Mucosa of stomach (tissue), 1 donor: ENCODE measurements around the gene NPC1.
"Not testable (repeated sequence)": the region's sequence is repeated elsewhere in the genome, so short reads cannot be mapped to it uniquely, and the experiment has no call there.

Experiments used
- H3K27me3 ChIP-seq: one replicate; pipeline ENCODE4 v1.7.0; 2013; ENCODE audit warnings: mild to moderate bottlenecking, low read length; ENCODE audit not compliant: control insufficient read depth, insufficient read depth
- H3K36me3 ChIP-seq: one replicate; pipeline ENCODE4 v1.7.0; 2013; ENCODE audit warnings: low read length; ENCODE audit not compliant: control insufficient read depth, insufficient read depth
- H3K4me1 ChIP-seq: one replicate; pipeline ENCODE4 v1.7.0; 2013; ENCODE audit warnings: mild to moderate bottlenecking, low read length; ENCODE audit not compliant: control insufficient read depth, insufficient read depth
- H3K4me3 ChIP-seq: one replicate; pipeline ENCODE4 v1.7.0; 2013; ENCODE audit warnings: low read length
- H3K9ac ChIP-seq: one replicate; pipeline ENCODE4 v1.7.0; 2013; ENCODE audit warnings: mild to moderate bottlenecking, low read length, moderate library complexity
- H3K9me3 ChIP-seq: one replicate; pipeline ENCODE4 v1.7.0; 2013; ENCODE audit warnings: mild to moderate bottlenecking, low read length, moderate library complexity; ENCODE audit not compliant: control insufficient read depth
- donor health status: Pancreatic carcinoma.

The NPC1 gene

DNA sequence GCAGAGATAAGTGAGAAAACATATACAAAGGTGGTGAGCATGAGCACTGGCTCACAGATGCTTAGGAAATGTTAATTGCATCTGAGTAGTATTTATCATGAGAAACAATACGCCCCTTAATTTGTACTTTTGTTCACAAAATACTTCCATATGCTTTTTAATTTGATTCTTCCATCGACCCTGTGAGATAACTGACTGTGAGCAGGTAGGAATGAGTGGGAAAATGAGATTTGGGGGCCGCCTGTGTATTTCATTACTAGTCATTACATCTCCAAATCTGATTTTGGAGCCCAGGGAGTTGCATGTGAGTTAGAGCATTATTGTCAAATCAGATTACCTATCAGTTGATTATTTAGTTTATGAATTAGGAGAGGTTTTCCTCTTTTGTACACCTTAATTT, 36.7 kb upstream of the NPC1 start:
- Histone ChIP-seq H3K4me3 (no peak overlapping the region), H3K9me3 (no peaks in the 10 kb centered on the region), H3K36me3 (no peaks in the 10 kb centered on the region), H3K4me1 (peaks cover 22% of the 10 kb centered on the region), H3K9ac (no peak overlapping the region), H3K27me3 (peaks cover 19% of the 10 kb centered on the region)

GRCh38 chr18:23619388-23619881, 33.1 kb upstream of the NPC1 start:
- Histone ChIP-seq H3K9ac (peak overlapping the region; percentile 17), H3K9me3 (no peaks in the 10 kb centered on the region), H3K36me3 (no peaks in the 10 kb centered on the region), H3K4me1 (peaks cover 7% of the 10 kb centered on the region), H3K27me3 (peaks cover 19% of the 10 kb centered on the region), H3K4me3 (peak overlapping the region; percentile 50)

DNA sequence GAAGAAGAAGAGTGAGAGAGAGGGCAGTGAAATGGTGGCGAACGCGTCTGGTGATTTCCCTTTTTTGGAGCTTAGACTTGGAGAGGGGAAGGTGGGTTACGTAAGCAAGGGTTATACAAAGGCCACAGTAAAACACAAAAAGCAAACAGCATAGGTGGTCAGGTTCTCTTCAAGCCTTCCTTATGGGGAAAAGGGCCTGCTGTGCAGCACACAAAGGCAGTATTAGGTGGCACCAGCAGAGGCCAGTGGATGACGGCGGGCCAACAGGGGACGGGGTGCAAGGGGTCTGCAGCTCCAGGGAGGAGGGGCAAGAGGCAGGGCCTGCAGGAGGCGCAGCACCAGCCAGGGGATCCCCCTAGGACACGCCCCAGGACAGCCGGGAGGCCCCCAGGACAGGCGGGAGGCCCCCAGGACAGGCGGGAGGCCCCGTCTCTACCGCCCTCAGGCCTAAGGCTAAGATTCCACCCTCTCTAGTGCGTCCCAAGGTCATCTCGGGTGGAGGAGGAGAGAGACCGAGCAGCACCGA, 32.6 kb upstream of the NPC1 start:
- no peaks in the 10 kb centered on the region for H3K9me3 ChIP-seq
- peak overlapping the region; percentile 50 for H3K4me3 ChIP-seq
- peak overlapping the region; percentile 17 for H3K9ac ChIP-seq
- H3K27me3 ChIP-seq = peaks cover 19% of the 10 kb centered on the region
- H3K4me1 ChIP-seq = peaks cover 7% of the 10 kb centered on the region
- no peaks in the 10 kb centered on the region for H3K36me3 ChIP-seq

DNA sequence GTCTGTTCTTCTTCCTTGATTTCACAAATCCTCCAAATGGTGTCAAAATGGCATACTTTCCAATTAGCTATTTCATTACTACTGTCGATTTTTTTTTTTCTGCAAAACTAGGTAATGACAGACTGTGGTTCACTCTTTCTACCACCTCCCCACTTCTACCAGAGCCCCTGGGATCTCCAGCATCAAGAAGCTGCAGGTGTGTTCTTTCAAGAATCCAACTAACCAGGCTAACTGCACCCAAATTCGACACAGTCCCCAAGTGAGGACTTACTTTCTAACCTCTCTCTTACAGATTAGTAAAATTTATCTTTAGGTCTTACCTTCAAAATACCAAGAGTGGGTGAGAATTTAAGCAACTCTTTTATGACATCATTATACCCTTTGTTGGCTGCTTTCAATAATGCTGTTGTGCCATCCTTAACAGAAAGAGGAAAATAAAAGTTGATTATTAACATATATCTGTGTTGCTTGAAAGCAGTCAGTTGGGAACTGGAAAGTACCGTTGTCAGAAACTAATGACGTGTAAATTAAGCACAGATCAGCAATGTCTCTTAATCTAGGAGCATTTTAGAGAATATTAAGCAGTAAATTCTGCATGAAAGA, 31.2 kb upstream of the NPC1 start:
- no peak overlapping the region for H3K4me3 ChIP-seq
- H3K36me3 ChIP-seq = no peaks in the 10 kb centered on the region
- H3K9ac ChIP-seq = no peak overlapping the region
- peaks cover 19% of the 10 kb centered on the region for H3K27me3 ChIP-seq
- no peaks in the 10 kb centered on the region for H3K9me3 ChIP-seq
- peaks cover 7% of the 10 kb centered on the region for H3K4me1 ChIP-seq

DNA sequence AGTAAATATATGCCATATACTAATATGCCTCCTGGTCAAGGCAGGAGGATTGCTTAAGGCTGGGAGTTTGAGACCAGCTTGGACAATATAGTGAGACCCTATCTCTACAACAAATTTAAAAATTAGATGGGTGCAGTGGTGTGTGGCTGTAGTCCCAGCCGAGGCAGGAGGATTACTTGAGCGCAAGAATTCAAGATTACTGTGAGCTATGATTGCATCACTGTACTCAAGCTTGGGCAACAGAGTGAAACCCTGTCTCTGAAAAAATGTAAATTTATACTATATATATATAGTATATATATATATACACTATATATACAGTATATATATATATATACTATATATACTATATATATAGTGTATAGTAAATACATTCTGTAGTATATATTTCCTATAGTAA, 30.0 kb upstream of the NPC1 start:
- H3K4me1 ChIP-seq = peaks cover 8% of the 10 kb centered on the region

GRCh38 chr18:23614891-23615290, 28.6 kb upstream of the NPC1 start:
- Histone ChIP-seq H3K9ac (no peak overlapping the region), H3K4me1 (peaks cover 15% of the 10 kb centered on the region), H3K27me3 (peaks cover 9% of the 10 kb centered on the region), H3K36me3 (no peaks in the 10 kb centered on the region), H3K4me3 (no peak overlapping the region), H3K9me3 (no peaks in the 10 kb centered on the region)

More for the DNA sequence above, 30.0 kb upstream of the NPC1 start:
- Histone ChIP-seq H3K9me3 (no peaks in the 10 kb centered on the region), H3K36me3 (no peaks in the 10 kb centered on the region), H3K9ac (no peak overlapping the region), H3K4me3 (no peak overlapping the region), H3K27me3 (peaks cover 19% of the 10 kb centered on the region)

GRCh38 chr18:23614413-23614812, 28.1 kb upstream of the NPC1 start:
- Histone ChIP-seq H3K4me3 (no peak overlapping the region), H3K9me3 (no peaks in the 10 kb centered on the region), H3K4me1 (peaks cover 15% of the 10 kb centered on the region), H3K27me3 (peaks cover 5% of the 10 kb centered on the region), H3K36me3 (no peaks in the 10 kb centered on the region), H3K9ac (no peak overlapping the region)

- not testable (repeated sequence) for H3K36me3 ChIP-seq, H3K27me3 ChIP-seq, H3K9me3 ChIP-seq, H3K9ac ChIP-seq, H3K4me3 ChIP-seq
- H3K4me1 ChIP-seq = peaks cover 12% of the 10 kb centered on the region
Measured at GRCh38 chr18:23613091-23613475, 26.8 kb upstream of the NPC1 start.

- Histone ChIP-seq H3K9ac (no peak overlapping the region), H3K4me3 (no peak overlapping the region), H3K27me3 (no peaks in the 10 kb centered on the region), H3K9me3 (no peaks in the 10 kb centered on the region), H3K36me3 (no peaks in the 10 kb centered on the region), H3K4me1 (peaks cover 12% of the 10 kb centered on the region)
Measured at GRCh38 chr18:23612434-23613090, 26.3 kb upstream of the NPC1 start.

DNA sequence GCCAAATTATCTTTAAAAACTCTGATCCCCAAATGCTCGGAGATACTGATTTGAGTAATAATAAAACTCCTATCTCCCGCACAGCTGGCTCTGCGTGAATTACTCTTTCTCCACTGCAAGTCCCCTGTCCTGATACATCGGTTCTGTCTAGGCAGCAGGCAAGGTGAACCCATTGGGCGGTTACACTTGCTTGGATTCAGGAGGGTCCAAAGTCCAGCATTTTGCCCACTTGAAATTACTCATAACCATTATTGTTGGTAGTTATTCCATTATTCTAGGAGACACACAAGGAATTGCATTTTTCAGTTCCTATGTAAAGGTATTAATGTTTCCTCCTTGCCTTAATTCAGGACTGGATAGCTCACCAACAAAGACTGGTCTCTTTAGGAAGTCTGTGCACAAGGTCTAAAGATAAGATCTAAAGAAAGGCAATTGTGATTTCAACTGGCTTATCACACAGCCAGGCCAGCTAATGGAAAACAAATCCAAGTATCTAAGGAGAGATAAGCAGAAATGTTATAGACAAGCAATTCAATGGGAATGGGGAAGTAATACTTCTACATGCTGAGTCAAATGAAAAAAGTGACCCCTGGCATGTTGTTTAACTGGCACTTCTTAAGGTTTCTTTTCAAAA, 23.2 kb upstream of the NPC1 start:
- Histone ChIP-seq H3K4me3 (no peak overlapping the region), H3K9me3 (no peaks in the 10 kb centered on the region), H3K36me3 (no peaks in the 10 kb centered on the region), H3K4me1 (peaks cover 12% of the 10 kb centered on the region), H3K27me3 (no peaks in the 10 kb centered on the region), H3K9ac (no peak overlapping the region)

GRCh38 chr18:23608211-23608610, 21.9 kb upstream of the NPC1 start:
- Histone ChIP-seq H3K9me3 (no peaks in the 10 kb centered on the region), H3K36me3 (no peaks in the 10 kb centered on the region), H3K4me3 (no peak overlapping the region), H3K4me1 (peaks cover 12% of the 10 kb centered on the region), H3K9ac (no peak overlapping the region), H3K27me3 (no peaks in the 10 kb centered on the region)

DNA sequence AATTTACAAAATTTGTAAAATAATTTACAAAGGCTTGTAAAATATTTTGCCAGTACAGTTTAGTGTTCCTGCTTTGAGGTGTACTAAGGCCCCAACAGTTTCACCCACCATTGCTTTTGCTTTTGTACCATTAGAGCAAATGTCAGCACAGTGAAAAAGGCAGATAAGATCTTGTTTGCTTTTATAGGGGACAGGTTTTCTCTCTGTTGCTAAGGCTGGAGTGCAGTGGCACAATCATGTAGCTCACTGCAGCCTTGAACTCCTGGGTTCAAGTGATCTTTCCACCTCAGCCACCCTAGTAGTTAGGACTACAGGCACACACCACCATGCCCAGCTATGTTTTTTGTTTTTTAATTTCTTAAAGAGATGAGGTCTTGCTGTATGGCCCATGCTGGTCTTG, 19.6 kb upstream of the NPC1 start:
- H3K9ac ChIP-seq = no peak overlapping the region
- no peak overlapping the region for H3K4me3 ChIP-seq
- H3K4me1 ChIP-seq = peaks cover 9% of the 10 kb centered on the region
- H3K36me3 ChIP-seq = no peaks in the 10 kb centered on the region
- no peaks in the 10 kb centered on the region for H3K27me3 ChIP-seq
- H3K9me3 ChIP-seq = no peaks in the 10 kb centered on the region
